ENCODE measurements around the gene TMEM121B. TPM values are rescaled to one million over a fixed set of nuclear protein-coding genes. Genes with fewer than 3 reads are reported as not detected.

TMEM121B gene
- polyA plus RNA-seq, 1 donor (not counting 4 experiments of a cell fraction or from before 2014, with no cell fraction given): not detected

GRCh38 chr22:17137861-17138425 lies 16.8 kb upstream of the TMEM121B start:
- dilution Hi-C loops (cut with MboI; ENCODE audit: extremely low pct_ligation_motif_present, low sequenced_read_pairs): no loop called here
- H3K36me3 ChIP-seq (ENCODE audit: control insufficient read depth in 2 of 2, extremely low read depth in 1 of 2, insufficient read depth in 2 of 2, low read length in 2 of 2): peaks cover 8 to 11% of the 10 kb centered on the region in 2 experiments

GRCh38 chr22:17137170-17137569 lies 16.0 kb upstream of the TMEM121B start:
- Histone ChIP-seq H3K9me3 (ENCODE audit: control insufficient read depth, low read depth, low read length) (no peaks in the 10 kb centered on the region), H3K4me1 (ENCODE audit: control insufficient read depth, extremely low read depth, insufficient read depth, low read length) (no peaks in the 10 kb centered on the region), H3K4me2 (ENCODE audit: control insufficient read depth, extremely low read depth, insufficient read depth, low read depth, low read length) (no peak overlapping the region), H3K27me3 (ENCODE audit: control insufficient read depth, extremely low read depth, insufficient read depth, low read length) (no peaks in the 10 kb centered on the region), H4K20me1 (ENCODE audit: control insufficient read depth, extremely low read depth, insufficient read depth, low read length) (no peaks in the 10 kb centered on the region), H3K36me3 (ENCODE audit: control insufficient read depth in 2 of 2, extremely low read depth in 1 of 2, insufficient read depth in 2 of 2, low read length in 2 of 2) (peaks cover 8 to 11% of the 10 kb centered on the region in 2 experiments), H3K9ac (ENCODE audit: control insufficient read depth, extremely low read depth, insufficient read depth, low read length) (no peak overlapping the region), H3K79me2 (ENCODE audit: control insufficient read depth, insufficient read depth, low read length) (no peaks in the 10 kb centered on the region), H3K27ac (ENCODE audit: control insufficient read depth, insufficient read depth, low read length) (no peak overlapping the region), H2AFZ (ENCODE audit: control insufficient read depth, low read length) (no peak overlapping the region), H3K9me1 (ENCODE audit: control insufficient read depth, extremely low read depth, insufficient read depth, low read length) (no peaks in the 10 kb centered on the region), H3K4me3 (ENCODE audit: control insufficient read depth in 2 of 3, extremely low read depth in 1 of 3, insufficient read depth in 2 of 3, low read depth in 1 of 3, low read length in 3 of 3) (no peak overlapping the region)
- FAIRE-seq (peak; percentile 63), DNase-seq (ENCODE audit: low read depth, low spot score) (no peak)
- dilution Hi-C loops (cut with MboI; ENCODE audit: extremely low pct_ligation_motif_present, low sequenced_read_pairs): no loop called here
- no peak for TF ChIP-seq EZH2 (IDR thresholded peaks at IDR 0.05; ENCODE audit: low read length)
- TF ChIP-seq, protein P1, sequence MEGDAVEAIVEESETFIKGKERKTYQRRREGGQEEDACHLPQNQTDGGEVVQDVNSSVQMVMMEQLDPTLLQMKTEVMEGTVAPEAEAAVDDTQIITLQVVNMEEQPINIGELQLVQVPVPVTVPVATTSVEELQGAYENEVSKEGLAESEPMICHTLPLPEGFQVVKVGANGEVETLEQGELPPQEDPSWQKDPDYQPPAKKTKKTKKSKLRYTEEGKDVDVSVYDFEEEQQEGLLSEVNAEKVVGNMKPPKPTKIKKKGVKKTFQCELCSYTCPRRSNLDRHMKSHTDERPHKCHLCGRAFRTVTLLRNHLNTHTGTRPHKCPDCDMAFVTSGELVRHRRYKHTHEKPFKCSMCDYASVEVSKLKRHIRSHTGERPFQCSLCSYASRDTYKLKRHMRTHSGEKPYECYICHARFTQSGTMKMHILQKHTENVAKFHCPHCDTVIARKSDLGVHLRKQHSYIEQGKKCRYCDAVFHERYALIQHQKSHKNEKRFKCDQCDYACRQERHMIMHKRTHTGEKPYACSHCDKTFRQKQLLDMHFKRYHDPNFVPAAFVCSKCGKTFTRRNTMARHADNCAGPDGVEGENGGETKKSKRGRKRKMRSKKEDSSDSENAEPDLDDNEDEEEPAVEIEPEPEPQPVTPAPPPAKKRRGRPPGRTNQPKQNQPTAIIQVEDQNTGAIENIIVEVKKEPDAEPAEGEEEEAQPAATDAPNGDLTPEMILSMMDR (optimal IDR thresholded peaks at IDR 0.05 in 1 of 3, IDR thresholded peaks at IDR 0.05 in 1 of 3, conservative IDR thresholded peaks at IDR 0.05 in 1 of 3; ENCODE audit: extremely low read depth in 1 of 3, insufficient read depth in 2 of 3, low read length in 3 of 3): no peak

More at GRCh38 chr22:17137861-17138425, 16.8 kb upstream of the TMEM121B start:
- H3K27ac ChIP-seq (ENCODE audit: control insufficient read depth, insufficient read depth, low read length): no peak overlapping the region
- no peak overlapping the region for H3K4me2 ChIP-seq (ENCODE audit: control insufficient read depth, extremely low read depth, insufficient read depth, low read depth, low read length)
- TF ChIP-seq, protein P1 (optimal IDR thresholded peaks at IDR 0.05 in 1 of 3, IDR thresholded peaks at IDR 0.05 in 1 of 3, conservative IDR thresholded peaks at IDR 0.05 in 1 of 3; ENCODE audit: extremely low read depth in 1 of 3, insufficient read depth in 2 of 3, low read length in 3 of 3): no peak
- no peak for TF ChIP-seq EZH2 (IDR thresholded peaks at IDR 0.05; ENCODE audit: low read length)
- DNase-seq (ENCODE audit: low read depth, low spot score) (no peak), FAIRE-seq (no peak)
- no peak overlapping the region for H2AFZ ChIP-seq (ENCODE audit: control insufficient read depth, low read length)
- no peaks in the 10 kb centered on the region for H3K4me1 ChIP-seq (ENCODE audit: control insufficient read depth, extremely low read depth, insufficient read depth, low read length)
- no peaks in the 10 kb centered on the region for H4K20me1 ChIP-seq (ENCODE audit: control insufficient read depth, extremely low read depth, insufficient read depth, low read length)
- H3K79me2 ChIP-seq (ENCODE audit: control insufficient read depth, insufficient read depth, low read length): no peaks in the 10 kb centered on the region
- H3K27me3 ChIP-seq (ENCODE audit: control insufficient read depth, extremely low read depth, insufficient read depth, low read length): no peaks in the 10 kb centered on the region
- no peaks in the 10 kb centered on the region for H3K9me1 ChIP-seq (ENCODE audit: control insufficient read depth, extremely low read depth, insufficient read depth, low read length)
- no peak overlapping the region for H3K4me3 ChIP-seq (ENCODE audit: control insufficient read depth in 2 of 3, extremely low read depth in 1 of 3, insufficient read depth in 2 of 3, low read depth in 1 of 3, low read length in 3 of 3)
- no peak overlapping the region for H3K9ac ChIP-seq (ENCODE audit: control insufficient read depth, extremely low read depth, insufficient read depth, low read length)
- H3K9me3 ChIP-seq (ENCODE audit: control insufficient read depth, low read depth, low read length): no peaks in the 10 kb centered on the region

All from keratinocyte (primary cell).